GM12875 (cell line): Measurements from ENCODE around the gene KRT71.

Experiments
- H3K4me3 ChIP-seq: one replicate; pipeline ENCODE4 v1.5.1; 2011; ENCODE audit warnings: low read depth, low read length, control low read depth
- TF ChIP-seq, protein P1 (sequence below): IDR thresholded peaks from 2 replicates; pipeline ENCODE4 v1.5.1; 2011; ENCODE audit warnings: low read depth, mild to moderate bottlenecking, control low read depth, inconsistent platforms, low read length, moderate library complexity, borderline replicate concordance; ENCODE audit not compliant: insufficient read depth

KRT71 gene

DNA sequence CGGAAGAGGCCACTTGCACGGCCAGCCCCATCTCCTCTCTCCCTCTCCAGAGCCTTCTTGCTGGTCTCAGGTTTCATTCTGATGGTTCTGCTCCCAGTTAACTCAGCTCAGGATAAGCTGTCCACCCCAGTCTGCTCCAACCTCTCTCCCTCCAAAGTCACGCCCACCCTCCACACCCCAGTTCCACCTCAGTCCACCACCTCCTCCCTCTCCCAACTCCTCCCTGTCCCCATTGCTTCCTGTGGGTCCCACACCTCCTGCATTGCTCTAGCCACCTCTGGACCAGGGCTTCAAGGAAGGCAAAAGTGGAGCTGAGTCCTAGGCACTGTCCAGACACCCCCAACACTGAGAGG is 13.1 kb downstream of the KRT71 start:
- H3K4me3 ChIP-seq, result no peak overlapping the region
- TF ChIP-seq, protein P1, sequence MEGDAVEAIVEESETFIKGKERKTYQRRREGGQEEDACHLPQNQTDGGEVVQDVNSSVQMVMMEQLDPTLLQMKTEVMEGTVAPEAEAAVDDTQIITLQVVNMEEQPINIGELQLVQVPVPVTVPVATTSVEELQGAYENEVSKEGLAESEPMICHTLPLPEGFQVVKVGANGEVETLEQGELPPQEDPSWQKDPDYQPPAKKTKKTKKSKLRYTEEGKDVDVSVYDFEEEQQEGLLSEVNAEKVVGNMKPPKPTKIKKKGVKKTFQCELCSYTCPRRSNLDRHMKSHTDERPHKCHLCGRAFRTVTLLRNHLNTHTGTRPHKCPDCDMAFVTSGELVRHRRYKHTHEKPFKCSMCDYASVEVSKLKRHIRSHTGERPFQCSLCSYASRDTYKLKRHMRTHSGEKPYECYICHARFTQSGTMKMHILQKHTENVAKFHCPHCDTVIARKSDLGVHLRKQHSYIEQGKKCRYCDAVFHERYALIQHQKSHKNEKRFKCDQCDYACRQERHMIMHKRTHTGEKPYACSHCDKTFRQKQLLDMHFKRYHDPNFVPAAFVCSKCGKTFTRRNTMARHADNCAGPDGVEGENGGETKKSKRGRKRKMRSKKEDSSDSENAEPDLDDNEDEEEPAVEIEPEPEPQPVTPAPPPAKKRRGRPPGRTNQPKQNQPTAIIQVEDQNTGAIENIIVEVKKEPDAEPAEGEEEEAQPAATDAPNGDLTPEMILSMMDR, result no peak

GRCh38 chr12:52539083-52539820 is 13.7 kb downstream of the KRT71 start:
- TF ChIP-seq, protein P1, result no peak
- no peak overlapping the region for H3K4me3 ChIP-seq

DNA sequence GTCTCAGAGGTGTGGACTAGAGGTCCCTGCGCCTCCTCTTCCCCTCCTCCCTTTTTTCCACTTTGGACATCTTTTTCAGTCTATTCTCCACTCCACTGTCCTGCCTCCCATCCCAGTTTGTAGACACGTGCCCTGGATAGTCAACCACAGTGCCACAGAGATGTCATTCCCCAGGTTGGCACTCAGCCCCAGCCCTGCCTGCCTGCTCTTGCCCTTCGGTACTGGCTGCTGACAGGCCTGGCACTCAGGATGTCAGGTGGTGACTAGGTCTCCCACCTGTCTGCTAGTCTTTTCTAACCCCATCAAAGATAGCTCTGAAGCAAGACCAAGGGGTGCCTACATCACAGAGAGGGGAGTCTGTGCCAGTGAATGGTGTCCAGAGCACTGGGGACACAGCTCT is 15.8 kb downstream of the KRT71 start:
- no peak overlapping the region for H3K4me3 ChIP-seq
- TF ChIP-seq, protein P1, result no peak

- H3K4me3 ChIP-seq, result no peak overlapping the region
- TF ChIP-seq, protein P1, result no peak
Measured at GRCh38 chr12:52535574-52535973, 17.4 kb downstream of the KRT71 start.

GRCh38 chr12:52534482-52534881 is 18.5 kb downstream of the KRT71 start:
- TF ChIP-seq, protein P1, result no peak

DNA sequence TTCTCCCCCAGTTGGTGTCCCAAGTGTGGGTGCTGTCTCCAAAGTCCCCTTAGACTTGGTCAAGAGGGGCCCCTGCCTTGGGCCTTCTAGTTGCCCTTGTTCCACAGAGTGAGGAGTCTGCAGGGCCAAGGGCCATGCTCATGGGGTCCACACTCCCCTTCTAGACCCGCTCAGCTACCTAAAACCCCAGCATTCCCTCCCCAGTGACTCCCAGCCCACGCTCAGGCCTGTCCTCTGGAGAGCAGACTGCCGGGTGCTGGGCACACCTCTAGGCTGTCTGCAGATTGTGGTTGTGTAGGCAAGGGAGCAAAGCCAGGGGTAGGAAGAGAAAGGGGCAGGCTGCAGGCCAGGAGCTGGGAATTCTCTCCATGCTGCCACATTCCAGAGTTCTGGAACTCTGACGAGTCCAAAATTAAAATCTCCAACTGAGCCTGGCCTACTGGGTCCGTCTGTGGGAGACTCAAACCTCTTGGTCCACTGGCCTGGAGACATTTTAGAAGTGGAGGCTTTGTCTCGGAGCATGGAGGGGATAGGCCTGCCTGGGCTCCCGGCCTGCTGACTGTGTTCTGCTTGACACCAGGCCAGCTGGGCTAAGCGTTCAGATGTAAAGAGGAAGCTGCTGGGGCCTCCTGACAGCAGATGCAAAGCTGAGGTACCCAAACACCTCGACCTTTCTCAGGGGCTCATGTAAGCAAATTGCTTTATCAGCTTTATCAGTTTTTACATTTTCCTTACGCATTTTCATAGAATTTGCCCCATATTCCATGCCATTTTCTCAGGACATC is 19.1 kb downstream of the KRT71 start:
- TF ChIP-seq, protein P1, result no peak
- no peak overlapping the region for H3K4me3 ChIP-seq

More at GRCh38 chr12:52534482-52534881, 18.5 kb downstream of the KRT71 start:
- H3K4me3 ChIP-seq, result no peak overlapping the region

- no peak overlapping the region for H3K4me3 ChIP-seq
- TF ChIP-seq, protein P1, result no peak
Measured at GRCh38 chr12:52532636-52533035, 20.3 kb downstream of the KRT71 start.
